Neuron (in vitro differentiated cells): ENCODE data around the gene POC1B.

Experiments used
- H2AFZ ChIP-seq: one replicate; pipeline ENCODE4 v1.6.1; 2013; ENCODE audit warnings: low read depth, mild to moderate bottlenecking, inconsistent platforms, low read length, moderate library complexity
- H3K27me3 ChIP-seq: one replicate; pipeline ENCODE4 v1.6.1; 2013; ENCODE audit warnings: low read length; ENCODE audit not compliant: insufficient read depth
- H3K36me3 ChIP-seq: one replicate; pipeline ENCODE4 v1.6.1; 2013; ENCODE audit warnings: low read length; ENCODE audit not compliant: insufficient read depth
- H3K4me1 ChIP-seq: one replicate; pipeline ENCODE4 v1.6.1; 2013; ENCODE audit warnings: low read length; ENCODE audit not compliant: insufficient read depth
- H3K4me3 ChIP-seq: 2 replicates; pipeline ENCODE4 v1.5.1; 2013; ENCODE audit warnings: mild to moderate bottlenecking, low read length, moderate library complexity
- H3K9me3 ChIP-seq: one replicate; pipeline ENCODE4 v1.6.1; 2013; ENCODE audit warnings: low read length

POC1B gene

DNA sequence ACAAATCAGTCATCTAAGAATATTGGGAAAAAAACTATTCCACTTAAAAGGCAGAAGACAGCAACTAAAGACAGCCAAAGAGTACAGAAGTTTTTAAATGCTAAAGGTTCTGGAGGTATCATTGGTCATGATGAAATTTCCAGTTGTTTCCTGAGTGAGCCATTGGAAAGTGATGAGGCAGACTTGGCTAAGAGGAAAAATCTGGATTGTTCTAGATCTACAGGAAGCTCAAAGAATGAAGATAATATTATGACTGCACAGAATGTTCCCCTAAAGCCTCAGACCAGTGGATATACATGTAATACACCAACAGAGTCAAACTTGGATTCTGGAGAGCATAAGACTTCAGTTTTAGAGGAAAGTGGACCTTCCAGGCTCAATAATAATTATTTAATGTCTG, 24.1 kb downstream of the POC1B start:
- Histone ChIP-seq H3K9me3 (no peaks in the 10 kb centered on the region), H3K4me1 (no peaks in the 10 kb centered on the region), H3K36me3 (no peaks in the 10 kb centered on the region), H3K27me3 (no peaks in the 10 kb centered on the region), H2AFZ (no peak overlapping the region), H3K4me3 (no peak overlapping the region)

DNA sequence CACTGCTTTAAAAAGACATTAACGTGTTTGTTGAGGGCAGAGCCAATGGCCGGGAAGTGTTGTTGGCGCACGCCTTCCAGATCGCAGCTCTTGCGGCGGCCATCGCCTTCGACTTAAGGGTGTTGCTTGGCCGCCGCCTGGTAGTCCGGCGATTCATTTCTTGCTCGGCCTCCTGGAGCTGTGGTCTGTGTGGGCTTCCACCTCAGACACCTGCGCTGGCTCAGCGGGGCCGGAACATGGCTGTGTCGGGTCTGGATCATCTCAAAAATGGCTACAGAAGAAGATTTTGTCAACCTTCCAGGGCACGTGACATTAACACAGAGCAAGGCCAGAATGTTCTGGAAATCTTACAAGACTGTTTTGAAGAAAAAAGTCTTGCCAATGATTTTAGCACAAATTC, 26.0 kb downstream of the POC1B start:
- H3K4me1 ChIP-seq = no peaks in the 10 kb centered on the region
- H3K27me3 ChIP-seq = no peaks in the 10 kb centered on the region
- H3K9me3 ChIP-seq = no peaks in the 10 kb centered on the region
- no peak overlapping the region for H3K4me3 ChIP-seq
- no peak overlapping the region for H2AFZ ChIP-seq
- no peaks in the 10 kb centered on the region for H3K36me3 ChIP-seq

DNA sequence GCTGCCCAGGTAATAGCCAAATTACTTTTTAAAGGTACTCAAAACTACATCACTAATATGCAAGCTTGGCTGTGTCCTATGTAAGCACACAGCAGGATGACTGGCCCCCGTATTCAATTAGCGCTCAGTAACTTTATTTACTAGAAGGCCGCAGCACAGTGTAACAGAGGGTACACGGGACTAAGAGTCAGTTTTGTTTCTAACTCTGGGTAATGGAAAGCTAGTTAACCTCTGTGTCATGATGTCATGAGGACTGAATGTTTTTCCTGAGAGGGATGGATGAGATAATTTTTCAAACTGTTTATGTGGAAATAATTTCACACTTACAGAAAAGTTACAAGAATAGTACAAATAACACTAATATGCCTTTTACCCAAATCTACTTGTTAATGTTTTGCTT, 28.4 kb downstream of the POC1B start:
- H2AFZ ChIP-seq = no peak overlapping the region
- no peaks in the 10 kb centered on the region for H3K36me3 ChIP-seq
- H3K4me1 ChIP-seq = no peaks in the 10 kb centered on the region
- no peaks in the 10 kb centered on the region for H3K9me3 ChIP-seq
- no peak overlapping the region for H3K4me3 ChIP-seq
- no peaks in the 10 kb centered on the region for H3K27me3 ChIP-seq

DNA sequence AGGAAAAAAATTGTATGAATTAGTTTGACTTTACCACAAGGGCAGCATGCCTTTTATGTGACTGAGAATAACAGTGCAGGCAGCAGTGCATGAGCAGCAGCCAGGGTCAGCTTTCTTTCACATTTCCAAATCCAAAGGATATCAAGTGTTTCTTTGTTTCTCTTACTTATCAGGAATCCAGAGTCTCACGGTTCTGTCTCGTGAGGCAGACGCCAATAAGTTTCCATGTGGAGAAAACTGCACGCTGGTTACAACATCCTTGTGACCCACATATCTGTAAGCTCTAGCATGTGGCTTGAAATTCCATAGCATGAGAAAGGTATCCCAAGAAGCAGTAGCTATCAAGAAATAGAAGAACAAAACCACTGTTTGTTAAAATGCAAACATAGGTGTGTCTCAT, 28.8 kb downstream of the POC1B start:
- Histone ChIP-seq H3K9me3 (no peaks in the 10 kb centered on the region), H3K4me3 (no peak overlapping the region), H3K4me1 (no peaks in the 10 kb centered on the region), H2AFZ (no peak overlapping the region), H3K36me3 (no peaks in the 10 kb centered on the region), H3K27me3 (no peaks in the 10 kb centered on the region)

DNA sequence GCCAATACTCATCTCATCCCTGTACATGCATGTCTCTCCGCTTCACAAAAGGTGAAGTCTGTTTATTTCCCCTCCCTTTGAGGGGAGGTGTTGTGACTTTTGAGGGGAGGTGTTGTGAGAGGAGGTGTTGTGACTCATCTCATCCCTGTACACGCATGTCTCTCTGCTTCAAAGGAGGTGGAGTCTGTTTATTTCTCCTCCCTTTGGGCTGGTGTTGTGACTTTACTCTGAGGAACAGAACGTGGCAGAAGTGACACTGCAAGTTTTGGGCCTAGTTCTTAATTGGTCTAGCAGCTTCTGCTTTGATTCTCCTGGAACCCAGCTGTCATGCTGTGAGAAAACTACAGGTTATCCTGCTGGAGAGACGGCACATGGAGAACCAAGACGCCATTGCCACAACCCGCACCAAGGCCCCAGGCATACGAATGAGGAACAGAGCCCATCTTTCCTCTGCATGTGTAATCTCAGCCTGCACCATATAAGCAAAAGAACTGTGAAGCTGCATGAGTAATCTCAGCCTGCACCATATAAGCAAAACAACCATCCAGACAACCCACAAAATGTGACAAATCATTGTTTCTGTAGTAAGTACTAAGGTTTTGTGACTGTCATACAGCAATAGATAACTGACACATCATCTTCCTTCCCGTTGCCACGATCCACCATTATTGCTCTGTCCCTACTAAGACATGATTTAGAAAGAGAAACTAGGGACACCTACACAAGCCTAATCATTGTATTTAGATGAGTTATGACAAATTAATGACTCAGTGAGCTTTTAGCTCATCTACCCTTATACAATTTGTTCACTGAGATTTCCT, 31.2 kb downstream of the POC1B start:
- Histone ChIP-seq H3K4me1 (no peaks in the 10 kb centered on the region), H3K9me3 (no peaks in the 10 kb centered on the region), H3K36me3 (peaks cover 4% of the 10 kb centered on the region), H3K27me3 (no peaks in the 10 kb centered on the region), H3K4me3 (no peak overlapping the region), H2AFZ (no peak overlapping the region)

DNA sequence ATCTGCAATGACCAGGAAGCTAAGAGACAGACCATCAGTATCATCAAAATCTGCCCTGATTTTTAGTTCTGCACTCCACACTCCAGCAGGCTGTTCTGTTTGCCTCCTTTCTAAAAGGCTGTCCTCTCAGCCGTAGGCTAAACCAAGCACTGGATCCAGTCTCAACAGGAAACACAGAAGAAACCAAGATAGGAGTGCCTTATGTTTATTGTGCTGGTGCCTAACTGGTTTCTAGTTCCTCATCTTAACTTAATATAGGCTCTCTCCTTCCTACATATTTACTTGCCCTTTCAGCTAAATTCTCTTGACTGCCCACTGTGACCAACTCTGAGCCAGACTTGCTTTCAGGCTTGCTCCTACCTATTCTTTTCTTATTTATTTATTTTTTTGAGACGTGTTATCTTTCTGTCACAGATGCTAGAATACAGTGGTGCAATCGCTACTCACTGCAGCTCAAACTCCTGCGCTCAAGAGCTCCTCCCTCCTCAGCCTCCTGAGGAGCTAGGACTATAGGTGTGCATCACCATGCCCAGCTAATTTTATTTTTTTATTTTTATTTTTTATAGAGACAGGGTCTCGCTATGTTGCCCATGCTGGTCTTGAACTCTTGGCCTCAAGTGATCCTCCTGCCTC, 32.1 kb downstream of the POC1B start:
- Histone ChIP-seq H3K9me3 (no peaks in the 10 kb centered on the region), H2AFZ (no peak overlapping the region), H3K4me3 (no peak overlapping the region), H3K27me3 (no peaks in the 10 kb centered on the region), H3K36me3 (peaks cover 4% of the 10 kb centered on the region), H3K4me1 (no peaks in the 10 kb centered on the region)

DNA sequence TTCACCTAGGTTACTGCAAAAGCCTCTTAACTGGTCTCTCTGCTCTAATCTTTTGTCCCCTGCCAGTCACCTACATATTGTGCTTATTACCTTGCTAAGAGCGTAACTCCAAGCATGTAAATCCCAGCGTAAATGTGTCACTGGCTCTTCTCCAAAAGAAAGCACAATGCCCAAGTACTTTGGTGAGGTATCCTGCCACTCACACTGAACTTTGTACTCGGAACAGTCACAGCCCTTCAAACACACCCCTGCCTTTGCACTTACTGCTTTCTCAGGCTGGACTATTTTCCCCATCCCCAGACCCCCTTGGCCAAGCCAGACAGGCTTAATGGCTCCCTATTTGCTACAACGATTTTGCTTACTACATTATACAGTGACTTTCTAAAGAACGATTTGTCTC, 33.0 kb downstream of the POC1B start:
- Histone ChIP-seq H3K4me1 (no peaks in the 10 kb centered on the region), H3K36me3 (peaks cover 4% of the 10 kb centered on the region), H3K27me3 (no peaks in the 10 kb centered on the region), H3K9me3 (no peaks in the 10 kb centered on the region), H2AFZ (no peak overlapping the region), H3K4me3 (no peak overlapping the region)

DNA sequence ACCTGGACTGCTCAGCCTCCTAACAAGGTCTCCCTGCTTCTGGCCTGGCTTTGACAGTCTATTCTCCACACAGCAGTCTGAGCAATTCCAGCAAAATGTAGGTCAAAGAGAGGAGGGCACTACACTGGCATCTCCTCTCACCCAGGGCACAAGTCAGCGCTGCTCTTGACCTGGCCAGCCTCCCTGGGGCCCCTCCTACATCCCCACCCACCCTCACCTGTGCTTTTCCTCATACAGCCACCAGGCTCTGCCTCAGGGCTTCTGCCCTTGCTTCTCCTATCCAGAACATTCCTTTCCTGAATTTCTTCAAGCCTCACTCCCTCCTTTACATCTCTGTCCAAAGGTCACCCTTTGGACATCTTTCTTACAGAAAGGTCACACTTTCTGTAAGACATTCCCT, 34.9 kb downstream of the POC1B start:
- Histone ChIP-seq H3K36me3 (peaks cover 4% of the 10 kb centered on the region), H3K9me3 (no peaks in the 10 kb centered on the region)

DNA sequence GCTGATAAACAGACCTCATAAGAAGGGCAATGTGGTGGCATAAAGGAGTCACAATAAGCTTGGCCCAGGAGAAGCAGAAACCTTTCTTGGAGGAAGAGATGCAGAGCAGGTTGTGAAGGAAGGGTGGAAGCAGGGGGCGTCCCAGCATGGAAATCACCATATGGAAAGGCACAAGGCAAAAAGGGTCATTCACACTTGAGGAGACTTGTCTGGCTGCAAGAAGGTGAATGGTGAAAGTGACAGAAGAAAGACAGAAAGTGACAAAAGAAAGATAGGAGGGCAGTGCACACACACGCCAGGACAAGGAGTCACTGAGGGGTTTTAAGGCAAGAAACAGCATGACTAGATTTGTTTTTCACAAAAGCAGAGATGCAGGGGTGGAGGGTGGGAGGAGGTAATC, 39.6 kb downstream of the POC1B start:
- Histone ChIP-seq H3K9me3 (no peaks in the 10 kb centered on the region), H3K36me3 (peaks cover 4% of the 10 kb centered on the region), H3K4me1 (no peaks in the 10 kb centered on the region), H3K27me3 (no peaks in the 10 kb centered on the region), H3K4me3 (no peak overlapping the region), H2AFZ (no peak overlapping the region)

More for the DNA sequence above, 34.9 kb downstream of the POC1B start:
- H3K4me1 ChIP-seq = no peaks in the 10 kb centered on the region
- H3K27me3 ChIP-seq = no peaks in the 10 kb centered on the region
- H3K4me3 ChIP-seq = no peak overlapping the region
- H2AFZ ChIP-seq = no peak overlapping the region

DNA sequence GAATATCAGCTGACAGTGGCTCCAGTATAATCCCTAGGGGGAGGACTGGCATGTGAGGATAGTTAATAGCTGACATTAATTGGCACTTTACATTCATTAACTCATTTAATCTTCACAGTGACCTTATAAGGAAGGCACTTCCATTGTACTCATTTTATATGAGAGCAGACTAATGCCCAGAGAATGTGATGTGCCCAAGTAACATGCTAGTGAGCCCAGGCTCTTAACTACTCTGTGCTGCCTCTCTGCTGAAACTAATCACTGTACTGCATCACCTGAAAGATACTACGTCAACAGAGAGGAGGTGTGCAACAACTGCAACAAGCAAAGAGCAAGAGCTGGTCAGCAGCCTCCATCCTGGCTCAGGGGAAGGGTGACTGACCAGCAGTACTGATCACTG, 41.4 kb downstream of the POC1B start:
- Histone ChIP-seq H3K4me3 (no peak overlapping the region), H3K4me1 (no peaks in the 10 kb centered on the region), H3K36me3 (no peaks in the 10 kb centered on the region), H3K9me3 (no peaks in the 10 kb centered on the region), H3K27me3 (no peaks in the 10 kb centered on the region), H2AFZ (no peak overlapping the region)

DNA sequence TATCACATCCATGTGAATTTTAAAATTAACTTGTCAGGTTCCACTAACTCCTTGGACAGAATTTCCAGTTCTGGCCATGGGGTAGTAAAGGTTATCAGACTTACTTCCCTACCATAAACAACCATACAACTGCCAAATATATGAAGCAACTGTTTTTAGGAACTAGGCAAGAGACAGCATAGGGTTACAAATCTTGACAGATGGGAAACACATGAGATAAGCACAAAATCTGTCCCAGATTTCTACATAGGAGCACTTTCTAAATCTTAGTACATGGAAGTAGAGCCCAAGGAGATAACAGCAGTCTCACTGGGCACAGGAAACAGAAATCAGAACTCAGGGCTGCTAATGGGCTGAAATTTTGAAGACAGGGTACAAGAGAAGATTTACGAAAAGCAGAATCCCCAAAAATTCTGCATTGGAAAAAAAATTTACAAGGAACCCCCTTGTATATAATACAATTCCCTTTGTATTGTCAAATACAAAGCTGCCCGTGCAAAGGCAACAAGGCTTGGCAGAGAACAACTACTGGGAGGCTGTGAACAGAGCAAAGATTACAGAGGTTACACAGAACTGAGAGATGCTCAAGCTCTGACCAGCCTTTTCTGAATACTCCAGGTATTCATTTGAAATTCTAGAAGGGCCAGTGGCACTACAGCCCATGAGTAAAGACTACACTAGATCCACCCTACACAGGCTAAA, 44.5 kb downstream of the POC1B start:
- H3K36me3 ChIP-seq = no peaks in the 10 kb centered on the region
- no peaks in the 10 kb centered on the region for H3K27me3 ChIP-seq
- no peak overlapping the region for H2AFZ ChIP-seq
- no peaks in the 10 kb centered on the region for H3K9me3 ChIP-seq
- H3K4me1 ChIP-seq = no peaks in the 10 kb centered on the region
- H3K4me3 ChIP-seq = no peak overlapping the region

DNA sequence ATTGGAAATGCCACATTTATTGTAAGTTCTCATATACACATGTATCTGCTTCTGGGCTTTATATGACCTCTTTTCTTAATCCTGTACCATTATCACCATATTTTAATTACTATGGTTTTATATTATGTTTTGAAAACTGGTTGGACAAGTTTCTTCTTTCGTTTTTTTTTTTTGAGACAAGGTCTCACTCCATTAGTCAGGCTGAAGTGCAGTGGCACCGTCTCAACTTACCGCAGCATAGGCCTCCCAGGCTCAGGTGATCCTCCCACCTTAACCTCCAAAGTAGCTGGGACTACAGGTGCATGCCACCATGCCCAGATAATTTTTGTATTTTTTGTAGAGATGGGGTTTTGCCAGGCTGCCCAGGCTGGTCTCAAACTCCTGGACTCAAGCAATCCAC, 45.9 kb downstream of the POC1B start:
- Histone ChIP-seq H3K36me3 (no peaks in the 10 kb centered on the region), H2AFZ (no peak overlapping the region), H3K9me3 (no peaks in the 10 kb centered on the region), H3K4me1 (no peaks in the 10 kb centered on the region), H3K4me3 (no peak overlapping the region), H3K27me3 (no peaks in the 10 kb centered on the region)

DNA sequence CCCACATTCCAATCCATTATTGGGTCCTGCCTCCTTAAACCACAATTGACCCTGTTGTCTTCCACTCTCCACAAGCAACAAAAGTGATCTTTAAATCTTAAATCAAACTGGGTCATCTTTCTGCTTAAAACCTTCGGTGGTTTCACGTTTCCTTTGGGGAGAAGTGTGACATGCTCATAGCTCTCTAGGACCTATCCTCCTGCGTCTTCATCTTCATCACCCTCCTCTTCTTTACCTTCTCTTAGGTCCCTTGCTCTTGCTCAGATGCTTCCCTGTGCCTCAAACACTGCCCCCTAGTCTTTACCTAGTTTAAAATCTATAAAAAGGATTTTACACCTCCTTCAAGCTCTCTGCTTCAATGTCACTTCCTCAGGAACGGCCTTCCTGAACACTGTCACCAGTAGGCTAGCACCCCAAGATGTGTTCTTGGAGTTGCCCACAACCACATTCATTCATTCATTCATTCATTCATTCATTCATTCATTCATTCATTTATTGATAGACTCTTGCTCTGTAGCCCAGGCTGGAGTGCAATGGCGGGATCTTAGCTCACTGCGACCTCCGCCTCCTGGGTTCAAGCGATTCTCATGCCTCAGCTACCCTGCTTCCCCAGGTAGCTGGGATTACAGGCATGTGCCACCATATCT, 48.1 kb downstream of the POC1B start:
- H3K27me3 ChIP-seq = no peaks in the 10 kb centered on the region
- H3K9me3 ChIP-seq = no peaks in the 10 kb centered on the region
- H2AFZ ChIP-seq = no peak overlapping the region
- H3K4me3 ChIP-seq = no peak overlapping the region
- H3K36me3 ChIP-seq = no peaks in the 10 kb centered on the region
- peaks cover under 1% of the 10 kb centered on the region for H3K4me1 ChIP-seq
